Measurements from ENCODE around the gene TMEM40.

DNA sequence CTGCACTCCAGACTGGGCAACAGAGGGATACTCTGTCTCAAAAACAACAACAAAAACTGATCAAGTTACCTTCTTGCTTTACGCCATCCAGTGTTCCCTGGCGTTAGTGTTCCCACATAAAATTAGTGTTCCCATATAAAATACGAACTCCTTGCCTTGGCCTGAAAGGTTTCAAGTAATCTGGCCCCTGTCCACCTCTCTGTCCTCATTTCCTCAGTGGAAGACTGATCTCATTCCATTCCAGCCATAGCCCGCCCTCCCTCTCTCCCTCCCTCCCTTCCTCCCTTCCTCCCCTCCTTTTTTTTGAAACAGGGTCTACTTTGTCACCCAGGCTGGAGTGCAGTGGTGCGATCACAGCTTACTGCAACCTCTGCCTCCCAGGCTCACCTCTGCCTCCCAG, 34.6 kb upstream of the TMEM40 start:
- no peak for TF ChIP-seq POLR2AphosphoS5 (IDR thresholded peaks at IDR 0.05; ENCODE audit: low read depth, low read length)
- no peak for TF ChIP-seq TAF1 (IDR thresholded peaks at IDR 0.05; ENCODE audit: low read depth, low read length)
- no peak for TF ChIP-seq SPI1 (IDR thresholded peaks at IDR 0.05; ENCODE audit: low read depth, low read length)
- no peak for TF ChIP-seq POLR2A (IDR thresholded peaks at IDR 0.05; ENCODE audit: low read depth, low read length)
- no peak for TF ChIP-seq PAX5 (IDR thresholded peaks at IDR 0.05; ENCODE audit: insufficient read depth, low read length, severe bottlenecking)
